HG02938 (cell line): ENCODE measurements around the gene CD28.
"Not testable (repeated sequence)": the region's sequence is repeated elsewhere in the genome, so short reads cannot be mapped to it uniquely, and the experiment has no call there.

ENCODE experiments used
- ATAC-seq: cut with Tn5 transposase; IDR thresholded peaks from one replicate; pipeline ENCODE4 v1.9.1; 2021; ENCODE audit warnings: mild to moderate bottlenecking, moderate library complexity; ENCODE audit not compliant: unreplicated experiment

The CD28 gene

DNA sequence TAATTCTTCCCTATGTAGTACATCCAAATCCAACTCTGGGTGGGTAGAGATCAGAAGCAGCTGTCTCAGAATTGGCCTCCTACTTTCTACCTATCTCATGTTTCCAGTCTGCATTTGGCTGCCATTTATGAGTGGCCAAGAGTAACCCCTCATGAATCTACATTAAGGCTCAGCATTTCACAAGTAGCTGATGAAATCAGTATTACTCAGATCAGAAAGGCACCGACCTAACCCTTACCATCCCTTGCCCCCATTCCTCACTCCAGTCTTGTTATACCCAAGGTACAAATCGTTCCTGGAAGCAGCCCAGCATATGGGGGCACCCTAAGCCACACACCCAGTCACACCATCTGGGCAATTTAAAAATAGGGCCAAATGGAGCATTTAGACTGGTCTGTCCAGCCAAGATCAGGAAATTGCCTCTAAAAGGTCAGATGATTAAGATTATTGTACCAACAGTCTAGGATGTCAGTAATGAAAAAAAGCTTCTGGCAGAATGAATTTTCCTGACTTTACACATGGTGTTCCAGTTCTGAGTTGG lies 37.1 kb downstream of the CD28 start:
- no peak for ATAC-seq

DNA sequence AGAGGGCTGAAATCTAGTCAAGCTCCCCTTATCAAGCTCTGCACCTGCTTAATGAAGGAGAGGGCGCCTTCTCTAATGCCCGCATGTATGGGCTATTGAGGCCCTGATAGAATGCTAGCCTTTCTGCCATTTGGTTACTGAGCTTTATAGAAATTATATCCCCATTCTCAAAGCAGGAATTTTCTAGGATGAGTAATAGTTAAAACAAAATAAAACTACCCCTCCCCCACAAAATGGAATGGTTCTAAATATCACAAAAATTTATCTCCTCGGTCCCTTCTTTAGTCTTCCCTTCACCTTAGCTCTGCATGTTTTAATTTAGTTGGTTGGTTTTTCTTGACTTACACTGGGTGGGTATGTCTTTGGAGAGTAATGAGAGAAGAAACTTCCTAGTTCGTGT lies 37.7 kb downstream of the CD28 start:
- ATAC-seq = no peak

DNA sequence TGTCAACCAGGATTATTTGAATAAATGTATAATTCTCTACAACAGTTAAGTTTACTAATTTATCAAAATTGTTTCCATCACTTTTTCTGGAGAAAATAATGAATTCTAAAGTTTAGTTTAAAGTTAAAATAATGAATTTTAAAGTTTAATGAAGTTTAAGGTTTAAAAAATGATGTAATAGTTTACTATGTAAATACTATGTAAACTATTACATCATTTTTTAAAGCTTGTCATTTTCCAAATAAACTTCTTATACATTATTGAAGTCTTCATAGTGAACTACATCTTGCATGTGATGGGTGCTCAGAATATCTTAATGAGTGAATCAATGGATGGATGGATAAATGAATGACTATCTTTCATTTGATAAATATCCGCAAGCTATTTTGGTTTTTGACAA lies 38.8 kb downstream of the CD28 start:
- ATAC-seq = no peak

DNA sequence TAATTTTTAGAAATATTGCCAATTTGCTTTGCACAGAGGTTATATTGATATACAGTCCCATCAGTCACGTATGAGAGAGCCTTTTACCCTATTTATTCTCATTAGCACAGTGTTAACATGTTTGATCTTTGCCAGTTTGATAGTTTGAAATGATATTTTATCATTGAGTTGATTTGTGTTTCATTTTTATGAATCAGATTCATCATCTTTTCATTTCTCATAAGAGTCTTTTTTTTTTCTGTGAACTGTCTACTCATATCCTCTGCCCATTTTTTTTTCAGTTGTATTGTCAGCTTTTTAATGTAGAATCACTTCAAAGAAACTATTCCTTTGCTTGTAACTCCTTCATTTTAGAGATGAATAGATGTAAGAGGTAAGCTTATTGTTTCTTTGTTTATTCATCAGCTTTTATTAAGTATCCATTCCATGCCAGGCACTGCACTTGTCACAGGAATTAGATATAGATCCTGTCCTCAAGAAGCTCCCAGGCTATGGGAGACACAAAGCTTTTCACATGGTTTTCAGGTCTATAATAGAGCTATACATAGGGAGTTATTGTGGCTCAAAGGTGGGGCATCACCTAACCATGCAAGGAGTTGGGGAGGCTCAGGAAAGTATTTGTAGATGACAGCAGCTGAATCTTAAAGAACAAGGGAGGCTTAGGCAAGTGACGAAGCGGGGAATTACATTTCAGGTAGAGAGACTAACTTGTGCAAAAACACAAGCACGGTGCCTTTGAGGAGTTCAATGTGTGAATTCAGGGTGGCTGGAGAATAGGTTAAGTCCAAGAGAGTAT lies 42.1 kb downstream of the CD28 start:
- no peak for ATAC-seq

DNA sequence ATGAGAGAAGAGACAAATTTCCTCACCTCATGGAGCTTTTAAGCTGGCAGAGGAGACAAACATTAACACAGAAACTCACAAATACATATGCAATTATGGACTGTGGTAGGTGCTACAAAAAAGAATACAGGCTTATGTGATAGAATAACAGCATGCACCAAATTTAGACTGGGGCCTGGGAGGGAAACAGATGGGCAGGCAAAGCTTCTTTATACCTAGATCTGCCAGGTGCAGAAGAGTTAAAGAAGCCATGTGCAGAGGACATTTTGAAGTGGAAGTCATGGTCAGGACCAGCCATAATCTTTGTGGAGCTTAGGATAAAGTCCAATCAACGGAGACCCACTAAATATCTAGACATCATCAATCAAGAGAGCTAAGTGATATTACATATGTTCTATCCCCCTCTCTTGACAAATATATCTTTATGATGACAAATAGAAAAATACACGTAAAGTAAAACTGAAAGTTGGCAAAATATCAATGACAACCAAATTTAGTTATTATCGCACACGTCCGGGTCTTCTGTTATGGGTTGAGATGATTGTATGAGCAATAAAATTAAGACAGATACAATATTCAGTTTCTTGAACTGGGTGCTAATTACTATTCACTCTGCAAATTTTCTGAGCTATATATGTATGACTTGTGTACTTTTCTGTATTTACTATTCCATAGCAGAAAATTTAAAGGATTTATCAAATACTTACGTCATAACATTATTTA lies 44.1 kb downstream of the CD28 start:
- ATAC-seq = no peak

DNA sequence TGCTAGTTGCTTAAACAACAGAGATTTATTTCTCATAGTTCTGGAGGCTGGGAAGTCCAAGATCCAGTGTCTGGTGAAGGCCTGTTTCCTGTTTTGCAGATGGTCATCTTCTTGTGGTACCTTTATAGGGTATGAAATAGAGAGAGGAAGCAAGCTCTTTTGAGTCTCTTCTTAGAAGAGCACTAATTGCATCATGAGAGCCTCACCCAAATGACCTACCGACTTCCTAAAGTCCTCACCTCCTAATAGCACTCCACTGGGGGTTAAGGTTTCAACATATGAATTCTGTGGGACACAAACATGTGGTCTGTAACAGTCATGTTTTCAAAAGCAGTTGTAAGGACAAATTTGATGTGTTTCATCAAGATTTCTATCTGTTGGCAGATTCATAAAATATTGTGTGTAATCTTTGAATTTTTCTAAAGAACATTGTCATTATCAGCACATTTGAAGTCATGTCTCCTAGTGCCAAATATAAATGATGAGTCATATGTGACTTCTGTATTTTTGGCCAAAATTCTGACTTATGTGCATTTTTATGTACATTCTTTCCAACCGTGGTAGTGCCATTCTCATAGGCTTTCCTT lies 45.3 kb downstream of the CD28 start:
- ATAC-seq = no peak

DNA sequence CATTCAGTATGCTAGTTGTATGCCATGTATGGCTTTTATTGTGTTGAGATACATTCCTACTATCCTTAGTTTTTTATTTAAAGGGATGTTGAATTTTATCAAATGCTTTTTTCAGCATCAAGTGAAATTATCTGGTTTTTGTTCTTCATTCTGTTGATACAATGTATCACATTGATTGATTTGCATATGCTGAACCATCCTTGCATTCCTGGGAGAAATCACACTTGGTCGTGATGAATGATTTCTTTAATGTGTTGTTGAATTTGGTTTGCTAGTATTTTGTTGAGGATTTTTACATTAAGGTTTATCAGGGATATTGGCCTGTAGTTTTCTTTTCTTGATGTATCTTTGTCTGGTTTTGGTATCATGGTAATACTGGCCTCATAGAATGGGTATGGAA lies 49.7 kb downstream of the CD28 start:
- no peak for ATAC-seq

DNA sequence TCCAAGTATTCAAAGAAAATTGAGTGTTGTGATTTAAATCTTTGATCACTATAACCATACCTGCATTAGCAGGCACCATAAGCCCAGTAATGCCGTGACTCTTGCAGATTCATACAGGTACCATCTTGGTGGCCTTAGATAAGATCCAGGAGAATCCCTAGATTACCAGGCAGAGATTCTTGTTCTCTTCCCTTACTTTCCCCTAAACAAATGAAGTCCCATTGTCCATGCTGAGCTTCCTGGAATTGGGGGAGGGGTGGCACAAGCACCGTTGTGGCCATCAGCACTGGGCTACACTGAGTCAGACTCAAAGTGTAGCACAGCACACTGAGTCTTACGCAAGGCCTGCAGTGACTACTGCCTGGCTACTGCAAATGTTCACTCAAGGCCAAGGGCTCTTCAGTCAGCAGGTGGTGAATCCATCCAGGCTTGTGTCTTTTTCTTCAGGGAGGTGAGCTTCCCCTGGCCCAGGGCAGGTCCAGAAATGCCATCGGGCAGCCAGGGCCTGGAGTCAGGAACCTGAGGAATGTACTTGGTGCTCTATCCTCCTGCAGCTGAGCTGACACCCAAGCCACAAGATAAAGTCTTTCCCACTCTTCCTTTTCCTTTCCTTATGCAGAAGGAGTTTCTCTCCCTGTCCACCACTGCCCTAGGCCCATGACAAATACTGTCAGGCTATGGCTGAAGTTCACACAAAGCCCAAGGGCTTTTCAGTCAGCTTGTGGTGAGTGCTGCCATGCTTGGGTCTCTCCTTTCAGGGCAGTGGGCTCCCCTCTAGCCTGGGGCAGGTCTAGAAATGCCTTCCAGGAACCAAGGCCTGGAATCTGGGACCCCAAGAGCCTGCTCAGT lies 52.6 kb downstream of the CD28 start:
- ATAC-seq = no peak

DNA sequence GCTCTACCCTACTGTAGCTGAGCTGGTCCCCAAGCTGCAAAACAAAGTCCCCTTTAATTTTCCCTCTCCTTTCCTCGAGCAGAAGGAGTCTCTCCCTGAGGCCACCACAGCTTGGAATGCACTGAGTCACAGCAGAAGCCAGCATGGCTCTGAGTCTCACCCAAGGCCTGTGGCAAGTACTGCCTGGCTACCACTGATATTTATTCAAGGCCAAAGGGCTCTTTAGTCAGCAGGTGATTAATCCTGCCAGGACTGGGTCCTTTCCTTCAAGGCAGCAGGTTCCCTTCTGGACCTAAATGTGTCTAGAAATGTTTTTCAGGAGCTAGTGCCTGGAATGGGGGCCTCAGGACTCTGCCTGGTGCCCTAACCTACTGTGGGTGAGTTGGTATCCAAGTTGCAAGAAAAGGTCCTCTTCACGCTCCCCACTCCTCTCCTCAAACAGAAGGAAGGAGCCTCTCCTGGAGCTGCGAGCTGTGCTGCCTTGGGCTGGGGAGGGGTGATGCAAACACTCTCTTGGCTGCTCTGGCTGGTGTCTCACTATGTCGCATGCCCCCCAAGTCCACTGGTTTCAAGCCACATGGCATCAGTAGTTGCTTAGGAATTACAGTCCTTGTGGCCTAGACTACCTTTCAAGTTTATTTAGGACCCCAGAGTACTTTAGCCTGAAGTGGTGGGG lies 53.4 kb downstream of the CD28 start:
- ATAC-seq = no peak

DNA sequence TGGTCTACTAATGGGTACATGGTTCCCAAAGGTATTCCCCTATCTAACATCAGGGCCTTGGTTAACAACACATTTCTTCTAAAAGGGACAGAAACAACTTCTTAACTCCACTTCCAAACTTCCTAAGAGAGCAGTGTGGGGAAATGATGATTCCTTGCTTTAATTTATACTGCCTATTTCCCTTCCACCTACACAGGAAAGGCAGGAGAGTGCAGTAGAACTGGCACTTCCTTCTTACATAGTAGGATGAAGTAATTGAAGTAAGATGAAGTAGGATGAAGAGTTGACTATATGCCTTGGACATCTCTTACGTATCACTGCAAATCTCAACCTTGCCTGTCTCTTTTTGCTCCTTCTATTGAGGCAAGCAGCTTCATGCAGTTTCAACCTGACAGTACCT lies 54.7 kb downstream of the CD28 start:
- ATAC-seq = no peak

DNA sequence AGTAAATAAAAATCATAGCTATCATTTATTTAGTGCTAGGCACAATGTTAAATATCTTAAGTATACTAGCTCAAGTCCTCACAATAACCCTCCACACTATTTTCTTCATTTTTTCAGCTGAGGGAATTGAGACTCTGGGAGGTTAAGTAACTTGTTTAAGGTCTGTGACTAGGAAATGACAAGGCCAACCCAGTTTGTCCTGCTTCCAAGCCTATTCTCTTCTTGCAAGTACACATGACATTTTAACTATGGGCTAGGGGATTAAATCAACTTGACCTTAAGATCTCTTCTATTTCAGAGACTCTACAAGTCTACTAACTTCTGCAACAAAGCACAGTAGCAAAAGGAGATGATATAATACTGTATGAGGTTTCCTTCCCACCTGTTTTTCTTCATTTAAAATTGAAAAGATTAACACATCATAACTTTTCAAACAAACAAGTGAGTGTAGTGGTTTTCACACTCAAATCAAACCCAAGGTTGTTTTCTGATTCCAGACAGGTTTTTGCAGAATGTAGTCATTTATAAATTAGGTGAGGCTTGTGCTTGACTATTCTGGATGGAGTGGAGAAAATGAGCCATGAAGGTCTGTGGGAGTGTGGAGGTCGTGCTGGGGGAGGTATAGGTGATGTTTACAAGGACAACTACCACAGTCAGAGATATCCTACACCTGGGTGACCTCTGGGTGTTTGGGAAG lies 57.0 kb downstream of the CD28 start:
- no peak for ATAC-seq

DNA sequence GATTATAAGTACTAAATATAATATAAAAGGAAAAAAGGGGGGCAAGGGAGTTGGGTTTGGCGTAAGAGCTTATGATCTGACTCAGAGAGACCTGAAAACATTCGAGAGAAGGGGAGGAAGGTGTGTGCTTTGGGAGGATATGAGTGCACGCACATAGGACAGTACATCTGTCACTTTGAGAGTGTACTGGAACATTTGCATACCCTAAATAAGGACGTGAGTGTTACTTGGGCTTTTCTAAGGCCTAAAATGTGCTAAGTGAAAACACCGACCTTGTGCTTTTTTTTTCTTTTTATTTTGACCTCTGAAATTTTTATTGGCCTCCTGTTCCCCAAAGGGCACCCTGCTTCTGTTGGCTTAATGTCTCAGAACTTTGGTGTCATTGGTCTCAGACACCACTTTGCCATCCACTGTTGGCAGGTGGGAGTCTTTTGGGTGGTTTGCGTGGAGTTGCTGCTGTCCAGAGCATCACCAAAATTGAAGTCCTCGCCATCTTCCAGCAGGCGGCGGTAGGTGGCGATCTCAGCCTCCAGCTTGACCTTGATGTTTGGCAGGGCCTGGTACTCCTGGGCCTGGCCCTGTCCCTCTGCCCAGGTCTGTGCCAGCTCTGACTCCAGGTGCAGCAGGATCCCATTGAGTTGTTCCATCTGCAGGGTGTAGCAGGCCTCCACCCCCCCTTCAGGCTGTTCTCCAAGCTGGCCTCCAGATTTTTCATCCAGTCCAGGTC lies 57.7 kb downstream of the CD28 start:
- ATAC-seq = peak; percentile 76

DNA sequence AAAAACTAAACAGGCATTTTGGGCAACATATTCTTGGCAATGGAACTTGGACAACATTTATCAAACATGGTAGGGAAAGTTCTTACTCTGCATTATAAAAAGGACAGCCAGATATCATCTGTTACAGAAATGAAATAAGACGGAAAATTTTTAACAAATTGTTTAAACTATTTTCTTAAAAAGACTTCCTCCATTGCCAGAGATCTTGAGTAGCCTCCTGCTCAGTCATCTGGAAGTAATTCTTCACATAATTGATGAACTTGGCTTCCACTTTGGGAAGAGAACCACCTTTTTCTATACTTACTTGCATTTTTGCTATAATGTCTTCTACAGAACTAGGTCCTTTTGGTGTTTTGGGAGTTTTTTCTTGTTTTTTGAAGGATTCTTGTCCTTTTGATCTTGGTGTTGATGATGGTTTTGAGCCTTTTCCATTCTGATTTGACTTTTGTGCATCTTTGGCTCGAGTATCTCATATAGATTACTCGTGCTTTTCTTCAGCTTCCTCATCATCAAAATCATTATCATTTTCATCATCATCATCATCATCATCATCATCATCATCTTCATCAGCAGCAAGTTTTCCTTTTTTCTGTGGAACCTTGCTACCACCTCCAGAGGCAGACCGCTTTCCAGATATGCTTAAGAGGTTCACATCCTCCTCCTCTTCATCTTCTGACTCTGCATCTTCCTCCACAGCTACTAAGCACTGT lies 66.2 kb downstream of the CD28 start:
- ATAC-seq = no peak

DNA sequence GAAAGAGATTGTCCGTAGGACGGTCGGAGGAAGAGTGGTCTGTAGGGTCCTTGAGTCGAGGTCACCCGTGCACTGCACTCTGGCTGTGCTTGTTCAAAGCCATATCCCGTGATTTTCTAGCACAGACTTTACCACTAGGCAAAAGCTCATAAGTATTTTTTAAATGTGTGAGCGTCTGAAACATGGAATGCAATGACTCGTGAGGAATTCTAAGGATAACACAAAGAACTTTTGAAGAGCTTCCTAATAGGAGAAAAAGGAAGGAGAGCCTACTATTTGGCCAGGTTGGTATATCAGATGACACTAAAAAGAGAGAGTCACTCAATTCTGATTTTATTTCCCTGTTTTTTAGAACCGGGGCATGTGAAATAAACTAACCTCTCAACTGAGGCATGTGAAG lies 68.3 kb downstream of the CD28 start:
- no peak for ATAC-seq

DNA sequence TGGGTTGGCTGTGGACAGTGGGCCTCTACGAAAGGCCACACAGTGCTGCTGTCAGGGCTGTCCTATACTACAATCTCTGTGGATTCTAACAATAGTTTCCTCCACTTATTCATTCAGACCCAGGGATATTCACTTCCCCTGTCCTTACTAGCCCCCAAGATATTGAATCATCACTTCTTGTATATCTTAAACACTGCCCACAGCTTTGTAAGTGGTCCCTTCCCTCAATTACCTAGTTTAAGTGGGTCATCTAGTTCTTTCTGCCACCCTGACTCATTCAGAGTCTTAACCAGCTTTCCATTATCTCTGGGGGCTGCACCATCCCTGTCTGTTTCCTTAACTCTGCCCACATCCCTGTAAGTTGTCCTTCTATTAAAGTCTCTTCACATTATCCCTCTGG lies 69.2 kb downstream of the CD28 start:
- ATAC-seq = no peak

DNA sequence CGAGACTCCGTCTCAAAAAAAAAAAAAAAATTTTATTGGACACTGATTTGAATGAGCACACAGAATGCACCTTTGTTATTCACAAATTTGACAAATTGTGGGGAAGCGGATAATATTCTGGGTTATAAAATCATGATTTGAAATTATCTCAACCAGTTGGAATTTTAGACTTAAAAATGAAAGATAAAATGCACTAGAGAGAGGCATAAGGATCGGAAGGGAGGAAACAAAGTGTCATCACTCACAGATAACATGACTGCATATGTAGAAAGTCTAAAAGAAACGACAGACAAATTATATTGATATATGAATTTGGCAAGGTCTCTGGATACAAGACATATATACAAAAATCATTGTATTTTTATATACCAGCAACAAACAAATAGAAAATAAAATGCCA lies 70.6 kb downstream of the CD28 start:
- ATAC-seq = no peak

DNA sequence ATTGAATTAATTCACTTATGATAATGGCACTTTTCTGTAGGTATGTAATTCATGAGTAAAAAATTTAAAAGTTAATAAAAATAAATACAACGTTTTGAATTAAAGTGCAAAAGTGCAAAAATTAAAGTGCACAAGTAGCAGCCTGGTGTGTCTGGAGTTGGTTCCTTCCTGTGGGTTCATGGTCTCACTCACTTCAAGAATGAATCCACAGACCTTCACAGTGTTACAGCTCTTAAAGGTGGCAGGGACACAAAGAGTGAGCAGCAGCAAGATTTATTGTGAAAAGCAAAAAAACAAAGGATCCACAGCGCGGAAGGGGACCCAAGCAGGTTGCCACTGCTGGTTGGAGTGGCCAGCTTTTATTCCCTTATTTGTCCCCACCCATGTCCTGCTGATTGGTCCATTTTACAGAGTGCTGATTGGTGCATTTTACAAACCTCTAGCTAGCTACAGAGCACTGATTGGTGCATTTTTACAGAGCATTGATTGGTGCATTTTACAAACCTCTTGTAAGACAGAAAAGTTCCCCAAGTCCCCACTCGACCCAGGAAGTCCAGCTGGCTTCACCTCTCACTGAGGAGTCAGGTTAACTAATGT lies 73.1 kb downstream of the CD28 start:
- ATAC-seq = not testable (repeated sequence)

DNA sequence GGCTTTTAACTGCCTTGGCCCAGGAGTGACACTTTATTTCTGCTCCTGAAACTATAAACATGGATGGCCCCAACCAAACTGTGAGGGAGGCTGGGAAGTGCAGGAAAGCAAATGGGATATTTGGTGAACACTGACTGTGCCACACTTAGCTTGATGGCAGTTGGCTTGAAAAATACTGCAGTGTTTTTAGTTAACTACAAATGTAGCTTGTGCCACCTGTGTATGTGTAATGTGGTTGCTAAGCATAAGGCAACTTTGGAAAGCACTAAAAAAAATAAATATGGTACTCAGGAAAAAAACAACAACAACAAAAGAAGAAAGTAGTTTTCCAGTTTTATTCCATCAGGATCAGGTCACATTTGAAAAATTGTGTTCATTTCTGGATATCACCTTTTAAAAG lies 73.8 kb downstream of the CD28 start:
- ATAC-seq = no peak
